K562 (cell line): ENCODE measurements around the gene HAS3. TPM values are rescaled to one million over a fixed set of nuclear protein-coding genes. Genes with fewer than 3 reads are reported as not detected.
"Not testable (repeated sequence)": the region's sequence is repeated elsewhere in the genome, so short reads cannot be mapped to it uniquely, and the experiment has no call there.

Source experiments
- ATAC-seq: fragments of 200-7000 bp; cut with Tn5 transposase; 3 replicates; pipeline ENCODE4 v1.9.1; 2020; ENCODE audit warnings: moderate library complexity
- BruUV-seq: library from RNA; stranded (reverse); fragments of 400-500 nt; replicated peaks from 2 replicates; lab custom pipeline; 2021; lab: Mats Ljungman, UMichigan
- CTCF ChIA-PET: fragments of 300-600 bp; formaldehyde crosslinking; extraction: SDS; loops from one replicate; lab custom pipeline; 2021; ENCODE audit warnings: low intra/inter-chr PET ratio; lab: Yijun Ruan, JAX
- POLR2A ChIA-PET: fragments of 300-600, 350-650 bp; sonication (Branson Sonifier 250); formaldehyde crosslinking; extraction: SDS; loops from one replicate; lab custom pipeline; 2021; ENCODE audit warnings: antibody characterized with exemption, inconsistent platforms; lab: Yijun Ruan, JAX
- DNase-seq, 4 experiments: peaks; one replicate each; pipeline versions ENCODE4 v3.0.0 to v3.0.0-alpha.2; 2011 to 2018; ENCODE audit warnings: low spot score in 3 of 4, mixed read lengths in 3 of 4; ENCODE audit errors: extremely low read depth in 1 of 4
- FAIRE-seq: peaks from 2 replicates; lab custom pipeline; 2011; peaks lifted over from hg19 to GRCh38; lab: Jason Lieb, UNC
- H2AFZ ChIP-seq: 2 replicates; pipeline ENCODE4 v1.6.0; 2011; ENCODE audit warnings: low read depth, low read length, control low read depth, inconsistent platforms
- H3K27ac ChIP-seq: fragments of 200-600 bp; 3 replicates; pipeline ENCODE4 v1.8.0; 2011; ENCODE audit warnings: low read depth, mild to moderate bottlenecking, control low read depth, inconsistent platforms, low read length, moderate library complexity, mixed read lengths; ENCODE audit errors: extremely low read depth
- H3K27me3 ChIP-seq, 2 experiments: fragments of 300-600 bp in 1 of 2; 2 replicates in 1 of 2; 3 replicates in 1 of 2; pipeline versions ENCODE4 v1.6.0 to v1.8.0; 2011; ENCODE audit warnings: inconsistent platforms in 2 of 2, low read length in 2 of 2, mild to moderate bottlenecking in 1 of 2, mixed read lengths in 1 of 2, moderate library complexity in 1 of 2; ENCODE audit not compliant: control insufficient read depth in 2 of 2, insufficient read depth in 2 of 2
- H3K36me3 ChIP-seq: fragments of 300-600 bp; 3 replicates; pipeline ENCODE4 v1.8.0; 2011; ENCODE audit warnings: mild to moderate bottlenecking, low read length, inconsistent platforms; ENCODE audit not compliant: control insufficient read depth, insufficient read depth
- H3K4me1 ChIP-seq, 2 experiments: fragments of 200-600 bp in 1 of 2; replicated peaks in 1 of 2; 2 replicates in 1 of 2; 3 replicates in 1 of 2; pipeline versions ENCODE4 v1.5.1 to v1.8.0; 2011; ENCODE audit warnings: inconsistent platforms in 2 of 2, low read length in 2 of 2, mild to moderate bottlenecking in 1 of 2, mixed read lengths in 1 of 2, moderate library complexity in 1 of 2; ENCODE audit not compliant: control insufficient read depth in 2 of 2, insufficient read depth in 2 of 2
- H3K4me2 ChIP-seq: 2 replicates; pipeline ENCODE4 v1.6.1; 2011; ENCODE audit warnings: low read length, control low read depth, inconsistent platforms, mixed read lengths; ENCODE audit not compliant: insufficient read depth
- H3K4me3 ChIP-seq: fragments of 200-600 bp; sonication (generic), shearing (Covaris generic); 2 replicates; pipeline ENCODE4 v1.5.1; 2016; ENCODE audit warnings: control low read depth, inconsistent platforms
- H3K79me2 ChIP-seq: fragments of 200-600 bp; 3 replicates; pipeline ENCODE4 v1.8.0; 2011; ENCODE audit warnings: low read length, inconsistent platforms; ENCODE audit not compliant: control insufficient read depth, insufficient read depth
- H3K9ac ChIP-seq, 2 experiments: 2 replicates each; pipeline versions ENCODE4 v1.6.0 to v1.6.1; 2011; ENCODE audit warnings: low read depth in 2 of 2, low read length in 2 of 2, control low read depth in 1 of 2, inconsistent platforms in 1 of 2, mild to moderate bottlenecking in 1 of 2, mixed read lengths in 1 of 2; ENCODE audit not compliant: insufficient read depth in 1 of 2
- H3K9me1 ChIP-seq: one replicate; pipeline ENCODE4 v1.6.0; 2011; ENCODE audit warnings: inconsistent platforms, mild to moderate bottlenecking, low read length, moderate library complexity; ENCODE audit not compliant: control insufficient read depth, insufficient read depth
- H3K9me3 ChIP-seq: replicated peaks from 2 replicates; pipeline ENCODE4 v1.5.1; 2011; ENCODE audit warnings: low read depth, low read length, inconsistent platforms; ENCODE audit not compliant: control insufficient read depth, insufficient read depth
- H4K20me1 ChIP-seq: replicated peaks from 2 replicates; pipeline ENCODE4 v1.6.1; 2011; ENCODE audit warnings: low read length, inconsistent platforms, mixed read lengths; ENCODE audit not compliant: control insufficient read depth, insufficient read depth
- BCOR ChIP-seq: fragments of 450-650 bp; IDR thresholded peaks from 2 replicates; pipeline ENCODE4 v1.6.1; 2016
- BRD9 ChIP-seq: fragments of 450-650 bp; IDR thresholded peaks from 2 replicates; pipeline ENCODE4 v1.6.1; 2018; ENCODE audit warnings: low read depth; ENCODE audit not compliant: partially characterized antibody
- E2F8 ChIP-seq: fragments of 450-650 bp; IDR thresholded peaks from 2 replicates; pipeline ENCODE4 v1.7.1; 2018; ENCODE audit warnings: mild to moderate bottlenecking, low read depth; ENCODE audit not compliant: partially characterized antibody
- ETV6 ChIP-seq, 3 experiments: fragments of 150-350 bp in 1 of 3; sonication (generic) in 1 of 3; formaldehyde crosslinking in 1 of 3; IDR thresholded peaks; 2 replicates each; pipeline versions ENCODE4 v1.6.1 to v1.8.0; 2014 to 2022; ENCODE audit warnings: borderline replicate concordance in 2 of 3, low read depth in 2 of 3, antibody characterized with exemption in 1 of 3, low read length in 1 of 3, mild to moderate bottlenecking in 1 of 3, missing genetic modification reagents in 1 of 3
- NBN ChIP-seq: fragments of 450-650 bp; IDR thresholded peaks from 2 replicates; pipeline ENCODE4 v1.6.1; 2016; ENCODE audit warnings: low read depth, mild to moderate bottlenecking
- RBM39 ChIP-seq: fragments of 200-400 bp; formaldehyde crosslinking; optimal IDR thresholded peaks from 2 replicates; pipeline ENCODE3; 2018; ENCODE audit warnings: low read depth, low read length
- SMARCA5 ChIP-seq: fragments of 450-650 bp; IDR thresholded peaks from 2 replicates; pipeline ENCODE4 v1.6.1; 2016
- TBP ChIP-seq: optimal IDR thresholded peaks from 2 replicates; pipeline ENCODE3; 2011; ENCODE audit warnings: low read depth, low read length, improper control_type of control experiment
- ZBTB12 ChIP-seq: fragments of 250-450 bp; sonication (Bioruptor Pico); IDR thresholded peaks from 2 replicates; pipeline ENCODE4 v1.4.0; 2020
- ZEB2 ChIP-seq: fragments of 450-650 bp; IDR thresholded peaks from 2 replicates; pipeline ENCODE4 v1.6.1; 2016
- ZNF384 ChIP-seq: IDR thresholded peaks from 2 replicates; pipeline ENCODE4 v1.6.1; 2012; ENCODE audit warnings: low read depth, low read length, improper control_type of control experiment
- WGBS: fragments of 100-300 bp; shearing (Covaris generic); methylation state at CpG from one replicate; pipeline ENCODE4 v1.1.6; 2016; ENCODE audit warnings: low coverage, mixed read lengths; ENCODE audit not compliant: insufficient coverage; ENCODE audit errors: missing lambda C conversion rate; 5-methylcytosine and 5-hydroxymethylcytosine counted together
- in situ Hi-C: fragments of 300-500 bp; cut with MboI; formaldehyde crosslinking; loops from 4 replicates; pipeline ENCODE4 v1.15.0; 2018; ENCODE audit warnings: inconsistent platforms, mixed read lengths
- intact Hi-C: fragments of 100-400 bp; cut with micrococcal nuclease; formaldehyde crosslinking; loops from 2 replicates; pipeline ENCODE4 v1.14.2; 2022
- polyA plus RNA-seq, 8 experiments: library from polyadenylated mRNA; depleted of rRNA in 4 of 8; stranded (reverse) in 5 of 8; unstranded in 3 of 8; fragments of >200 nt; fragmentation: Nextera tagmentation in 2 of 8; fragmentation: Illumina TruSeq in 1 of 8; extraction: Ambion mirVana in 2 of 8; extraction: Trizol in 1 of 8; gene quantifications; 2 replicates each; pipeline versions ENCODE4 v1.2.1 to v1.2.3, GENCODE V29; 2011 to 2014; ENCODE audit warnings: inconsistent platforms in 1 of 8, missing spikeins in 1 of 8
- total RNA-seq, 7 experiments: library from RNA; depleted of rRNA in 6 of 7; stranded (reverse); fragments of >200 nt in 6 of 7; fragmentation: Illumina TruSeq in 2 of 7; extraction: Trizol in 2 of 7; gene quantifications; 2 replicates each; pipeline versions ENCODE4 v1.2.1 to v1.2.3, GENCODE V29; 2011 to 2021; ENCODE audit warnings: low replicate concordance in 1 of 7
- TF ChIP-seq, protein P1 (sequence below), 3 experiments: IDR thresholded peaks in 2 of 3; conservative IDR thresholded peaks in 1 of 3; 2 replicates each; pipeline ENCODE4 v1.5.1; 2011 to 2012; ENCODE audit warnings: low read length in 3 of 3, mild to moderate bottlenecking in 3 of 3, control low read depth in 2 of 3, improper control_type of control experiment in 1 of 3, inconsistent platforms in 1 of 3, low read depth in 1 of 3, mixed read lengths in 1 of 3, moderate library complexity in 1 of 3; ENCODE audit not compliant: insufficient read depth in 2 of 3

Gene HAS3
- total and polyA plus RNA-seq, 9 of the 15 experiments (the other 6 are each of a cell fraction or from before 2014, with no cell fraction given) = 0.04 to 0.33 (median 0.13) TPM; not detected in 1

GRCh38 chr16:69123910-69124309 is 18.5 kb downstream of the HAS3 start (continued):
- TF ChIP-seq NBN = no peak
- TF ChIP-seq BRD9 = no peak
- no peak for TF ChIP-seq ZEB2
- peak; percentile 68 for TF ChIP-seq BCOR
- no peak for TF ChIP-seq E2F8
- no peak for TF ChIP-seq TBP
- TF ChIP-seq SMARCA5 = peak; percentile 71
- no peak for TF ChIP-seq ZBTB12
- peak; percentile 97 for TF ChIP-seq ZNF384
- TF ChIP-seq, protein P1, sequence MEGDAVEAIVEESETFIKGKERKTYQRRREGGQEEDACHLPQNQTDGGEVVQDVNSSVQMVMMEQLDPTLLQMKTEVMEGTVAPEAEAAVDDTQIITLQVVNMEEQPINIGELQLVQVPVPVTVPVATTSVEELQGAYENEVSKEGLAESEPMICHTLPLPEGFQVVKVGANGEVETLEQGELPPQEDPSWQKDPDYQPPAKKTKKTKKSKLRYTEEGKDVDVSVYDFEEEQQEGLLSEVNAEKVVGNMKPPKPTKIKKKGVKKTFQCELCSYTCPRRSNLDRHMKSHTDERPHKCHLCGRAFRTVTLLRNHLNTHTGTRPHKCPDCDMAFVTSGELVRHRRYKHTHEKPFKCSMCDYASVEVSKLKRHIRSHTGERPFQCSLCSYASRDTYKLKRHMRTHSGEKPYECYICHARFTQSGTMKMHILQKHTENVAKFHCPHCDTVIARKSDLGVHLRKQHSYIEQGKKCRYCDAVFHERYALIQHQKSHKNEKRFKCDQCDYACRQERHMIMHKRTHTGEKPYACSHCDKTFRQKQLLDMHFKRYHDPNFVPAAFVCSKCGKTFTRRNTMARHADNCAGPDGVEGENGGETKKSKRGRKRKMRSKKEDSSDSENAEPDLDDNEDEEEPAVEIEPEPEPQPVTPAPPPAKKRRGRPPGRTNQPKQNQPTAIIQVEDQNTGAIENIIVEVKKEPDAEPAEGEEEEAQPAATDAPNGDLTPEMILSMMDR (IDR thresholded peaks at IDR 0.05 in 2 of 3, conservative IDR thresholded peaks at IDR 0.05 in 1 of 3; ENCODE audit: insufficient read depth in 2 of 3, low read depth in 1 of 3, low read length in 3 of 3) = peak; percentile 59 to 81 (median 70)
- TF ChIP-seq ETV6 (IDR thresholded peaks at IDR 0.05; ENCODE audit: borderline replicate concordance in 1 of 2, low read depth in 2 of 2, low read length in 1 of 2) = no peak
- no peak for TF ChIP-seq ETV6 (CRISPR knock-in tag; IDR thresholded peaks at IDR 0.05; ENCODE audit: borderline replicate concordance)
- no peak for TF ChIP-seq RBM39
- TF ChIP-seq, all 486 proteins: peak for 8

DNA sequence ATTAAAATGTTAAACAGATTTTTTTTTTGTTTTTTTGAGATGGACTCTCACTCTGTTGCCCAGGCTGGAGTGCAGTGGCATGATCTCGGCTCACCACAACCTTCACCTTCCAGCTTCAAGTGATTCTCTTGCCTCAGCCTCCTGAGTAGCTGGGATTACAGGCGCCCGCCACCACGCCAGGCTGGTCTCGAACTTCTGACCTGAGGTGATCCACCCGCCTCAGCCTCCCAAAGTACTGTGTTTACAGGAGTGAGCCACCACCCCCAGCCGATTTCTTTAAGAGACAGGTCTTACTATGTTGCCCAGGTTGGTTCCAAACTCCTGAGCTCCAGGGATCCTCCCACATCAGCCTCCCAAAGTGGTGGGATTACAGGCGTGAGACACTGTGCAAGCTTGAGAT is 19.0 kb downstream of the HAS3 start:
- intact Hi-C loops = loop anchor here (5.0 to 10.0 kb wide), 2 partner anchors 277 to 420 kb away; no protein-coding TSS in a partner anchor
- POLR2A ChIA-PET = interaction anchor here (0.6 to 1.3 kb wide), 3 partner anchors 8 to 219 kb away, joined by 3 to 5 read pairs (median 4); partner anchors contain the start of genes CHTF8 and UTP4
- H3K4me1 ChIP-seq, H3K9ac ChIP-seq, H3K4me3 ChIP-seq, H3K27me3 ChIP-seq, H3K9me3 ChIP-seq, H3K27ac ChIP-seq, ATAC-seq, H4K20me1 ChIP-seq, DNase-seq, FAIRE-seq, H3K4me2 ChIP-seq, H3K9me1 ChIP-seq, H2AFZ ChIP-seq, BruUV-seq: not testable (repeated sequence)
- Histone ChIP-seq H3K36me3 (peaks cover 61% of the 10 kb centered on the region), H3K79me2 (peaks cover 49% of the 10 kb centered on the region)
- in situ Hi-C loops = loop anchor here (5.0 kb wide), 1 partner anchor 222 kb away; no protein-coding TSS in a partner anchor
- WGBS = 77% methylated on average over 8 of the region's 8 CpGs
- CTCF ChIA-PET = interaction anchor here (0.5 to 2.5 kb wide), 11 partner anchors 12 to 614 kb away, joined by 3 to 14 read pairs (median 4); no protein-coding TSS in a partner anchor
